Measurements from ENCODE around the gene MED16.
A peak's percentile ranks its signal among the peaks of the same experiment; 100 is the strongest.
"Not testable (repeated sequence)": the region's sequence is repeated elsewhere in the genome, so short reads cannot be mapped to it uniquely, and the experiment has no call there.

Gene MED16

DNA sequence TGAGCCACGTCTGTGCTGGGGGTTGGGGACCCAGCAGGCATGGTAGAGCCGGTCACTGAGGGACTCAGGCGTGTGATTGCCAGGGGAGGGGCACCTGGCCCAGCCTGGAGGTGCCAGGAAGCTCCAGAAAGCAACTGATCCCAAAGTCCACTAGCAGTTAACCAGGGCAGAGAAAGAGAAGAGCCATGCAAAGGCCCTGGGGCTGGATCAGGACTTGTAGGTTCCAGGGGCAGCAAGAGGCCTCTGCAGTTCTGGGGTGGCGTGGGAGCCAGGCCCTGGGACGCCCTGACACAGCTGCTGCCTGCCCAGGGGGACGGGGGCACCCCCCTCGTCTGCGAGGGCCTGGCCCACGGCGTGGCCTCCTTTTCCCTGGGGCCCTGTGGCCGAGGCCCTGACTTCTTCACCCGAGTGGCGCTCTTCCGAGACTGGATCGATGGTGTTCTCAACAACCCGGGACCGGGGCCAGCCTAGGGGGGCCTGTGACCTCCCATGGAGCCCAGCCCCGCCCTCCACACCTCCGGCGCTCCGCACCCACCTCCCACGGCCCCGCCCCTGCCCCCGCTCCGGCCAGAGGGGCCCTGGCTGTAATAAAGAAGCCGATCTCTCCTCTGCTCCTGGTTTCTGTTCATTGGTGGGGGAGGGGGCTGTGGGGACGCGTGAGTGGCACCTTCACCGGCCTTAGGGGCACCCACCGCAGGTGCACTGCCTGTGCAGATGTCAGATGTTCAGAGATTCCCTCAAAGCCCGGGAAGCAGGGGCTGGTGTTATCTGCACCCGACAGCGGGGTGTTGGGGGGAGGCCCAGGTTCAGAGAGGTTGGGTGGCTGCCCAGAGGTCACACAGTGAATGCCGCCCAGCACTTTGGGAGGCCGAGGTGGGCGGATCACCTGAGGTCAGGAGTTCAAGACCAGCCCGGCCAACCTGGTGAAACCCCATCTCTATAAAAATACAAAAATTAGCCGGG is 61.3 kb downstream of the MED16 start:
- no peak overlapping the region for H3K4me3 ChIP-seq (ENCODE audit: low read depth, low read length)

DNA sequence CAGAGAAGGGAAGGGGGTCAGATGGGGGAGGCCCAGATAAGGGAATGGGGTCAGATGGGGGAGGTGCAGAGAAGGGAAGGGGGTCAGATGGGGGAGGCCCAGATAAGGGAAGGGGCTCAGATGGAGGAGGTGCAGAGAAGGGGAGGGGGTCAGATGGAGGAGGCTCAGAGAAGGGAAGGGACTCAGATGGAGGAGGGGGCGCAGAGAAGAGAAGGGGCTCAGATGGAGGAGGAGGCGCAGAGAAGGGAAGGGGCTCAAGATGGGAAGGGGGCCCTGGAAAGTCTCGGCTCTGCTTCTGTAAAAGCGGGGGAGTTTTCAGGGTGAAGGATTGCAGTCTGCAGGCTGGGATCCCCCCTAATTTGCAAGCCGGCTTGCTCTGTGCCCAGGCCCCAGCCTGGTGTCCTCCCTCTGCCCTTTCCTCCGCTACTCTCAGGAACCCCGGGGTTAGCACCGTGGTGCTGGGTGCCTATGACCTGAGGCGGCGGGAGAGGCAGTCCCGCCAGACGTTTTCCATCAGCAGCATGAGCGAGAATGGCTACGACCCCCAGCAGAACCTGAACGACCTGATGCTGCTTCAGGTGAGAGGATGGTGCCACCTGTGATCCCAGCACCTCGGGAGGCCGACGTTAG is 63.7 kb downstream of the MED16 start:
- no peak overlapping the region for H3K4me3 ChIP-seq (ENCODE audit: low read depth, low read length)

DNA sequence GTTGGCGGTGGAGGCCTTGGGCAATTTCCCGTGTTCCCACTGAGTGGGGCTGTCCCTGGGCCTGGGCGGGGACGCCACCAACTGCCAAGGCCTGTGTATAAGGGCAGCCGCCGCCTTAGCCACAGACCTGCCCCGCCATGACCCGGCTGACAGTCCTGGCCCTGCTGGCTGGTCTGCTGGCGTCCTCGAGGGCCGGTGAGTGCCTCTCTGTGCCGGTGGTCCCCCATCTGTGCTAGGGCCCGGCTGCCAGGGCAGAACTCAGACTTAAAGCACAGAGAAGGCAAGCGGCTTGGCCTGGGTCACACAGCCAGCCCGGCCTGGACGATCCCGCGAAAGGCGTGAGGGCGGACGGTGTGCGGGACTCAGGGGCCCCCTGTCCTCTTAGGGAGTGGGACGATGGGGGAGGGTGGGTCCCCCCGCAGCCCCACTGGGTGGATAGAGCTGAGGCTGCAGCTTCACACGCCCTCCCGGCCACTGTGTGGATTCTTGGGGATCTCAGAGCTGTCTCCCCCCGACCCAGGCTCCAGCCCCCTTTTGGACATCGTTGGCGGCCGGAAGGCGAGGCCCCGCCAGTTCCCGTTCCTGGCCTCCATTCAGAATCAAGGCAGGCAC is 65.2 kb downstream of the MED16 start, which contains the start of gene AZU1:
Gene AZU1, plus strand, starts transcription at position 128 of the 612 bp plus-strand sequence. Its CDS starts 10 bp downstream, at position 138.
- no peak within 1 kb of the TSS for H3K4me3 ChIP-seq (ENCODE audit: low read depth, low read length)

DNA sequence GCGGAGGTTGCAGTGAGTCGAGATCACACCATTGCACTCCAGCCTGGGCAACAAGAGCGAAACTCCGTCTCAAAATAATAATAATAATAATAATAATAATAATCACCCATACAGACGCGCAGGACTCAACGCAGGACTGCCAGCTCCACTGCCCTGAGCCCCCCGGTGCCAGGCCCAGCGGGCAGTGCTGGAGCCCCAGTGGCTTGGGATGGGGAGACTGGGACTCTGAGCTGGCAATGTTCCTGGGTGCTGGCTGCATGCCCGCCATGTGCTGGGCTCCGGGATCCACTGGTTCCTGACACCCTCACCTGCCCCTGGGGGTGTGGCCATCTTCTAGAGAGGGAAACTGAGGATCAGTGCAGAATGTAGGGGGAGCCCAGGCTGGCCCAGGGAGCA is 65.7 kb downstream of the MED16 start:
- no peak overlapping the region for H3K4me3 ChIP-seq (ENCODE audit: low read depth, low read length)

DNA sequence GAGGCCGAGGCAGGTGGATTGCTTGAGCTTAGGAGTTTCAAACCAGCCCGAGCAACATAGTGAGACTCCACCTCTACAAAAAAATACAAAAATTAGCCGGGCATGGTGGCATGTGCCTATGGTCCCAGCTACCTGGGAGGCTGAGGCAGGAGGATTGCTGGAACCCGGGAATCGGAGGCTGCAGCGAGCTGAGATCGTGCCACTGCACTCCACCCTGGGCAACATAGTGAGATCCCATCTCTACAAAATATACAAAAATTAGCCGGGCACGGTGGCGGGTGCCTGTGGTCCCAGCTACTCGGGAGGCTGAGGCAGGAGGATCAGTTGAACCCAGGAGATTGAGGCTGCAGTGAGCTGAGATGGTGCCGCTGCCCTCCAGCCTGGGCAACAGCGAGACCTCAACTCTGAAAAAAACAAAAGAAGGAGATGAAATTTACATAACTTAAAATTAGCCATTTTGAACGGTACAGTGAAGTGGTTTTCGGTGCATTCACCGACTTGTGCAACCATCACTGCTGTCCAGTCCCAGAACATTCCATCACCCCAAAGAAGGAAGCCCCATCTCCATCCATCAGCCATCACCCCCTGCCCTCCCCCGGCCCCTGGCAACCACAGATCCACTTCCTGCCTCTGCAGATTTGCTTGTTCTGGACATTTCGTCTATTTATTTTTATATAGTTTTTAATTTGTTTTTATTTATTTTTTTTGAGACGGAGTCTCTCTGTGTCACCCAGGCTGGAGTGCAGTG is 66.9 kb downstream of the MED16 start:
- no peak overlapping the region for H3K4me3 ChIP-seq (ENCODE audit: low read depth, low read length)

DNA sequence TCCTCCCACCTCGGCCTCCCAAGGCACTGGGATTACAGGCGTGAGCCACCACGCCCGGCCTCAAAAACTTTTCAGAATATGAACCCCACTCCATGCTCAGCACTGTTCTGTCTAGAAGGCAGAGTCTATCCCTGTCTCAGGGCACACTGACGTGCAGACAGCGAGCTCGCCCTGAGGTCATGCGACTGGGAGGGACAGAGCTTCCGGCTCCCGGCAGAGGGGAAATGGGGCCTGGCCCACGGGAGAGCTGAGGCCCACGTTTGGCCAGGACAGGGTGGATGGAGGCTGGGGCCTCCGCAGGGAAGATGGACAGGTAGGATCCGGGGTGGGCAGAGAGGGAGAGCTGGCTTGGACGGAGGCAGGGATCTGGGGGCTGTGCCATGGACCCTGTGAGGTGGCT is 68.1 kb downstream of the MED16 start:
- no peak overlapping the region for H3K4me3 ChIP-seq (ENCODE audit: low read depth, low read length)

DNA sequence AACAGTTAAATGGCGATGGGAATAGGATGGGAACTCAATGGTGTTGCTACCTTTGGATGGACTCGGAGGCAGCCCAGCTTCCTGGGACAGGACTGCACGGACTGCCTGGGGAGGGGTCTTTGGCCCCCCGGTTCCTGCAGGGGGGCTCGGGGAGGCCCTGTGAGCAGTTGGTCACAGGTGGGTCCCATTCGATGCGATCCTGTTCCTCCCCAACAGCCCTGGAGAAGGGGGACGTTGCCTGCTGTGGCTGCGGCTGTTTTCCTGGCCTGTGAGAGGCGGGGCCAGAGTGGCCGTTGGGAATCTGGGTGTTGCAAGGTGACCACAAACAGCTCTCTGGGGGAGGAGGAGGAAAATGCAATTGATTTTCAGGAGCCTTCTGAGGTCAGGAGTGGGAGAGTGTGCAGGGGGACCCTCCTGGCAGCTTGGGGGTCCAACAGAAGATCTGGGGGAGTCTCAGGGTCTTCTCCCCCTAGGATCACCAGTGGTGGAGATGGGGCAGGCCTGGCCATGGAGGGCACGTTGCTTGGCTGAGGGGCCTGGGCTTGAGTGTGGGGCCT is 69.3 kb downstream of the MED16 start:
- no peak overlapping the region for H3K4me3 ChIP-seq (ENCODE audit: low read depth, low read length)

DNA sequence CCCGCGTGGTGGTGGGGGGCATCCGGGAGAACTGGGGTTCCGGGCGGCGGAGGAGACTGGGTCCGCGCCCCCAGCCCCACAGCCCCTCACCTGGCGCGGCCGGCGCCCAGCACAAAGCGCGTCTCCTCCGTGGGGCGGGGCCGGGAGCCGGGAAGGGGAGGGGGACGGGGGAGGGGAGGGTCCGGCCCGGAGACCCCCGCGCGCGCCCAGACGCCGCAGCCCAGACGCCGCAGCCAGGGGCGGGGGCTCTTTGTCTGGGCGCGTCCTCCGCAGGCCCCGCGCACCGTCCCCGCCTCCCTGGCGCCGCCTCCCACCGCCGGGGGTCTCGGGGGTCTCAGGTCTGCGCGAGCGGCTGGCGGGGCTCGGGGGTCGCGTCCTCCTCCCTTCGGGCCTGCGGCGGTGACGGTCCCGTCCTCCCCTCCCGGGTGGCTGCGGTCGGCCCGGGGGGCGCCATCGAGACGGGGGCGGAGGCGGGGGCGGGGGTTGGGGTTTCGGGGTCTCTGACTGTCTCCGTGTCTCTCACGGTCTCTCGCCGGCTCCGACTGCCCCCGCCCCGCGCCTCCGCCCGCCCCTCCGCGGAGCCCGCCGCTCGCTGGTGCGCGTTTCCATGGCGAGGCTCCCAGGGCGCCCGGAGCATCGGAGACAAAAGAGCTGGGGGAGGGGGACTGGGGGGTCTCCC is 71.0 kb downstream of the MED16 start, which contains the start of gene PLPPR3:
Gene PLPPR3, minus strand, starts transcription at position 131 of the 679 bp plus-strand sequence. CDS start 396 bp downstream, outside the sequence.
- peak within 1 kb of the TSS; percentile 35 for H3K4me3 ChIP-seq (ENCODE audit: low read depth, low read length)

DNA sequence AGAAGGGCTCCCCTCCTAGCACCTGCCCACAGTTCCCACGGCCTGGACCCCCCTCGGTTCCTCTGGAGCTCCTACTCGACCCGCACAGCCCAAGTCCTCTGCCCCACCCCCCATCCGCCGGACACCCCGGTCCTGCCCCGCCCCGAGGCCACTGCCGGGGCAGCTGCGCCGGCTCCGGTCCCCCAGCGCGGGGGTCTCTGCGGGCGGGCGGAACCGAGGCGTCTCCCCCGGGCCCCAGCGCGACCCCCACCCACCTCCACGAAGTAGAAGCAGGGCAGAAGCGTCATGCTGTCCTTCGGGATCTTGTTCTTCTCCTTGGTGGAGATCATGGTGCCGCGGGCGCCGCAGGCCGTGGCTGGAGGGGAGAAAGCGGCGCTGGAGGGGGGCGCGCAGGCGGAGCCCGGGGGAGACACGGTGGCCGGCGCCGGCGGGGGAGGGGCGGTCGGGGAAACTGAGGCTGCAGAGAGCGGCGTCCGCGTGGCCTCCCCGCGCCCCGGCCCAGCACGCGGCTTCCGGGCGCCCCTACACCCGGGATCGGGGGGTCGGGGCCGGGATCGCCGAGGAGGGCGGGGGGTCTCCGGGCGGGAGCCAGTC is 71.7 kb downstream of the MED16 start:
- H3K4me3 ChIP-seq (ENCODE audit: low read depth, low read length) = peak overlapping the region; percentile 35

DNA sequence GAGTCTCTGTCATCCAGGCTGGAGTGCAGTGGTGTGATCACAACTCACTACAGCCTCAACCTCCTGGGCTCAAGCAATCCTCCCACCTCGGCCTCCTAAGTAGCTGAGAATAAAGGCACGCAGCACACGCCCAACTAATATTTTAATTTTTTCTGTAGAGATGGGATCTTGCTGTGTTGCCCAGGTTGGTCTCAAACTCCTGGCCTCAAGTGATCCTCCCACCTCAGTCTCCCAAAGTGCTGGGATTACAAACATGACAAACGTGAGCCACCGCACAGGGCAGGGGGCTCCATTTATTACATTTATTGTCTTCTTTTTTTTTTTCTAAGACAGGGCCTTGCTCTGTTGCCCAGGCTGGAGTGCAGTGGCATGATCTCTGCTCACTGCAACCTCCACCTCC is 72.8 kb downstream of the MED16 start:
- not testable (repeated sequence) for H3K4me3 ChIP-seq (ENCODE audit: low read depth, low read length)

All from iPS-11a (cell line).